22Rv1 (cell line): ENCODE measurements around the gene EVX1.

Source experiments
- H3K27ac ChIP-seq: fragments of 450-650 bp; 2 replicates; pipeline ENCODE4 v1.5.1; 2017
- ZFX ChIP-seq: fragments of 450-650 bp; IDR thresholded peaks from 2 replicates; pipeline ENCODE4 v1.6.1; 2017; ENCODE audit warnings: antibody characterized with exemption, borderline replicate concordance
- TF ChIP-seq, protein P1 (sequence below): fragments of 450-650 bp; IDR thresholded peaks from 2 replicates; pipeline ENCODE4 v1.5.1; 2017; ENCODE audit warnings: mild to moderate bottlenecking

EVX1 gene

DNA sequence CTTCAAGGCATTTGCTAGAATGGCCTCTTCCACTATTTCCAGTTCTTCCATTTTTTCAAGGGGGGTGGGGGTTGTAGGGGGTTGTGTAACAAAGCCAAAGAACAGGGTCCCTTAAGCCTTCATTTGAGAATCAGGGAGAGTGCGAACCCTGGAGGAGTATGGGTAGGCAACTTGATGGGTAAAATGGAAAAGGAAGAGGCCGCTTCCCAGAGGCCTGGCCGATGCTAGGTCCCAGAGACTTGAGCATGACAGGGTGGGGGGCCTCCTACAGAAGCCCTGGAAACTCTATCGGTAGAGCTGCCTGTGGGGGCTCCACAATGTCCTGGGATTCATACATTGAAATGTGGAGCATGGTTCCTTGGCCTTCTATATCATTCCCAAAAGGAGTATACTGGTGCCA, 33.6 kb upstream of the EVX1 start:
- TF ChIP-seq ZFX, result no peak
- TF ChIP-seq, protein P1, sequence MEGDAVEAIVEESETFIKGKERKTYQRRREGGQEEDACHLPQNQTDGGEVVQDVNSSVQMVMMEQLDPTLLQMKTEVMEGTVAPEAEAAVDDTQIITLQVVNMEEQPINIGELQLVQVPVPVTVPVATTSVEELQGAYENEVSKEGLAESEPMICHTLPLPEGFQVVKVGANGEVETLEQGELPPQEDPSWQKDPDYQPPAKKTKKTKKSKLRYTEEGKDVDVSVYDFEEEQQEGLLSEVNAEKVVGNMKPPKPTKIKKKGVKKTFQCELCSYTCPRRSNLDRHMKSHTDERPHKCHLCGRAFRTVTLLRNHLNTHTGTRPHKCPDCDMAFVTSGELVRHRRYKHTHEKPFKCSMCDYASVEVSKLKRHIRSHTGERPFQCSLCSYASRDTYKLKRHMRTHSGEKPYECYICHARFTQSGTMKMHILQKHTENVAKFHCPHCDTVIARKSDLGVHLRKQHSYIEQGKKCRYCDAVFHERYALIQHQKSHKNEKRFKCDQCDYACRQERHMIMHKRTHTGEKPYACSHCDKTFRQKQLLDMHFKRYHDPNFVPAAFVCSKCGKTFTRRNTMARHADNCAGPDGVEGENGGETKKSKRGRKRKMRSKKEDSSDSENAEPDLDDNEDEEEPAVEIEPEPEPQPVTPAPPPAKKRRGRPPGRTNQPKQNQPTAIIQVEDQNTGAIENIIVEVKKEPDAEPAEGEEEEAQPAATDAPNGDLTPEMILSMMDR, result no peak
- no peak overlapping the region for H3K27ac ChIP-seq

- no peak overlapping the region for H3K27ac ChIP-seq
- TF ChIP-seq, protein P1, result no peak
- no peak for TF ChIP-seq ZFX
Observed at GRCh38 chr7:27209933-27210440, 32.6 kb upstream of the EVX1 start.

DNA sequence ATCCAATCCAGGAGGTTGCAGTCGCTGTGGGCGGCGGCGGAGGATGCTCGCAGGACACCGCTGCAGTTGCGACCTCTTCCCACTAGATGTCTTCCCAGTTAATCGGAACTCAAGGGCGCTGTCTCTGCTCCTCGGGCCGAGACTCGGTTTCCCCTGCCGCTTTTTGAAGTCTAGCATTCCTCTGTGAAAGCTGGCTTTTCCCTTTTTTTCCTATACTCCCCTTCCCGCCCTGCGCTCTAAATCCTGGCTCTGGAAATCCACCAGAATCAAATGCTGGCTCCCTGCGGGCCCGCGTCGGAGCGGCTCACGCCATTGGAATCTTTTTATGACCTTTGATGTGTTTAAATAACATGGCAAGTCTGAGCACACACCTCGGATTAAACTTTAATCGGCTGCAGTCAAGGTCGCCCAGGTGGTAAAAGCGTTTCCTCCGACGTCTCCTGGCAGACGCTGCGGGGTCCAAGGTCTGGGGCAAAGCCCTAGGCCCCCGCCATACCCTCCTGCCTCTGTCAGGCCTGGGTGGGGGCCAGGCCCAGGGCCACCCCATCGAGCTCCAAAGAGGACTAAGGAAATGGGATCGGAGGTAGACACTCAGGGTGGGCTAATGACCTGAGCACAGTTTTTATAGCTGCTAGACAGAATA, 32.0 kb upstream of the EVX1 start:
- TF ChIP-seq, protein P1, result peak; percentile 95
- no peak for TF ChIP-seq ZFX
- no peak overlapping the region for H3K27ac ChIP-seq

- TF ChIP-seq, protein P1, result no peak
- TF ChIP-seq ZFX, result no peak
- no peak overlapping the region for H3K27ac ChIP-seq
Observed at GRCh38 chr7:27211084-27211446, 31.5 kb upstream of the EVX1 start.

GRCh38 chr7:27211764-27212204, 30.8 kb upstream of the EVX1 start:
- H3K27ac ChIP-seq, result no peak overlapping the region
- TF ChIP-seq, protein P1, result no peak
- TF ChIP-seq ZFX, result no peak

- TF ChIP-seq, protein P1, result no peak
- no peak for TF ChIP-seq ZFX
Observed at GRCh38 chr7:27212497-27213432, 29.8 kb upstream of the EVX1 start.

More at GRCh38 chr7:27212497-27213432, 29.8 kb upstream of the EVX1 start:
- no peak overlapping the region for H3K27ac ChIP-seq
